ENCODE measurements around the gene KCNJ6. TPM values are rescaled to one million over a fixed set of nuclear protein-coding genes. Genes with fewer than 3 reads are reported as not detected.

Gene KCNJ6
- total and polyA plus RNA-seq, 9 of the 15 experiments (the other 6 are each of a cell fraction or from before 2014, with no cell fraction given): 0.06 to 0.21 (median 0.13) TPM; not detected in 1

GRCh38 chr21:37732927-37733326 is 183.3 kb downstream of the KCNJ6 start:
- Histone ChIP-seq H3K4me1 (replicated peaks in 1 of 2; ENCODE audit: control insufficient read depth in 2 of 2, insufficient read depth in 2 of 2, low read length in 2 of 2) (no peaks in the 10 kb centered on the region), H3K27ac (ENCODE audit: extremely low read depth, low read depth, low read length) (no peak overlapping the region), H3K9me3 (replicated peaks; ENCODE audit: control insufficient read depth, insufficient read depth, low read depth, low read length) (no peaks in the 10 kb centered on the region), H4K20me1 (replicated peaks; ENCODE audit: control insufficient read depth, insufficient read depth, low read length) (no peaks in the 10 kb centered on the region; the same call in 1 of the 2 replicates), H3K9me1 (ENCODE audit: control insufficient read depth, insufficient read depth, low read length) (no peaks in the 10 kb centered on the region), H3K36me3 (ENCODE audit: control insufficient read depth, insufficient read depth, low read length) (no peaks in the 10 kb centered on the region), H2AFZ (ENCODE audit: low read depth, low read length) (no peak overlapping the region), H3K79me2 (ENCODE audit: control insufficient read depth, insufficient read depth, low read length) (no peaks in the 10 kb centered on the region), H3K9ac (ENCODE audit: insufficient read depth in 1 of 2, low read depth in 2 of 2, low read length in 2 of 2) (no peak overlapping the region), H3K4me2 (ENCODE audit: insufficient read depth, low read length) (no peak overlapping the region), H3K4me3 (no peak overlapping the region), H3K27me3 (ENCODE audit: control insufficient read depth in 2 of 2, insufficient read depth in 2 of 2, low read length in 2 of 2) (peaks cover 20 to 35% of the 10 kb centered on the region in 2 experiments)
- DNase-seq (ENCODE audit: extremely low read depth in 1 of 4, low spot score in 3 of 4) (no peak), FAIRE-seq (no peak), ATAC-seq (no peak)
- no TSS peak for BruUV-seq (replicated peaks)
- TF ChIP-seq ZFPM2 (CRISPR knock-in tag; IDR thresholded peaks at IDR 0.05) (no peak), SOX6 (IDR thresholded peaks at IDR 0.05) (no peak), HEY1 (CRISPR knock-in tag; IDR thresholded peaks at IDR 0.05; ENCODE audit: borderline replicate concordance) (no peak), ZNF316 (IDR thresholded peaks at IDR 0.05) (0 out of 2 replicates have a peak, but pooled peaks have one; percentile 7), SPI1 (IDR thresholded peaks at IDR 0.05; ENCODE audit: borderline replicate concordance, low read depth, low read length) (peak; percentile 76; the same call in 1 of the 2 replicates)
- CTCF ChIA-PET (ENCODE audit: low intra/inter-chr PET ratio): no interaction called here
- POLR2A ChIA-PET: no interaction called here
- WGBS (ENCODE audit: insufficient coverage, low coverage, missing lambda C conversion rate): 1% methylated on average over 4 of the region's 4 CpGs
- intact Hi-C loops (cut with micrococcal nuclease) (no loop called here), in situ Hi-C loops (cut with MboI) (no loop called here)

GRCh38 chr21:37724201-37724600 is 192.1 kb downstream of the KCNJ6 start:
- Histone ChIP-seq H2AFZ (ENCODE audit: low read depth, low read length) (no peak overlapping the region), H3K79me2 (ENCODE audit: control insufficient read depth, insufficient read depth, low read length) (no peaks in the 10 kb centered on the region), H3K9me1 (ENCODE audit: control insufficient read depth, insufficient read depth, low read length) (no peaks in the 10 kb centered on the region), H3K4me2 (ENCODE audit: insufficient read depth, low read length) (no peak overlapping the region), H3K27me3 (ENCODE audit: control insufficient read depth in 2 of 2, insufficient read depth in 2 of 2, low read length in 2 of 2) (peaks cover 13 to 16% of the 10 kb centered on the region in 2 experiments), H3K4me3 (no peak overlapping the region), H3K9me3 (replicated peaks; ENCODE audit: control insufficient read depth, insufficient read depth, low read depth, low read length) (no peaks in the 10 kb centered on the region), H3K36me3 (ENCODE audit: control insufficient read depth, insufficient read depth, low read length) (no peaks in the 10 kb centered on the region), H3K27ac (ENCODE audit: extremely low read depth, low read depth, low read length) (no peak overlapping the region), H4K20me1 (replicated peaks; ENCODE audit: control insufficient read depth, insufficient read depth, low read length) (no peaks in the 10 kb centered on the region), H3K9ac (ENCODE audit: insufficient read depth in 1 of 2, low read depth in 2 of 2, low read length in 2 of 2) (no peak overlapping the region), H3K4me1 (replicated peaks in 1 of 2; ENCODE audit: control insufficient read depth in 2 of 2, insufficient read depth in 2 of 2, low read length in 2 of 2) (no peaks in the 10 kb centered on the region)
- in situ Hi-C loops (cut with MboI) (loop anchor here (25.0 kb wide), 1 partner anchor 438 kb away; no protein-coding TSS in a partner anchor), intact Hi-C loops (cut with micrococcal nuclease) (no loop called here)
- CTCF ChIA-PET (ENCODE audit: low intra/inter-chr PET ratio): no interaction called here
- 0% methylated on average over 6 of the region's 6 CpGs for WGBS (ENCODE audit: insufficient coverage, low coverage, missing lambda C conversion rate)
- no peak for DNase-seq (ENCODE audit: extremely low read depth in 1 of 4, low spot score in 3 of 4)
- POLR2A ChIA-PET: interaction anchor here (0.7 to 1.0 kb wide), 2 partner anchors 12 to 703 kb away, joined by 3 read pairs; no protein-coding TSS in a partner anchor
- TF ChIP-seq NCOA4 (IDR thresholded peaks at IDR 0.05; ENCODE audit: partially characterized antibody) (no peak), ZBTB7A (IDR thresholded peaks at IDR 0.05; ENCODE audit: borderline replicate concordance, control insufficient read depth, low read depth, low read length) (no peak), SOX6 (IDR thresholded peaks at IDR 0.05) (no peak)
- FAIRE-seq: no peak
- no TSS peak for BruUV-seq (replicated peaks)
- ATAC-seq: no peak

Measured in K562 (cell line).